GM12892 (cell line): ENCODE results near the gene CPNE7.

ENCODE experiments used
- POLR2A ChIP-seq: IDR thresholded peaks from 2 replicates; pipeline ENCODE4 v1.6.1; 2011; ENCODE audit warnings: low read depth, low read length, control low read depth
- TAF1 ChIP-seq: IDR thresholded peaks from 2 replicates; pipeline ENCODE4 v1.6.1; 2011; ENCODE audit warnings: low read depth, mild to moderate bottlenecking, control low read depth, low read length, borderline replicate concordance

DNA sequence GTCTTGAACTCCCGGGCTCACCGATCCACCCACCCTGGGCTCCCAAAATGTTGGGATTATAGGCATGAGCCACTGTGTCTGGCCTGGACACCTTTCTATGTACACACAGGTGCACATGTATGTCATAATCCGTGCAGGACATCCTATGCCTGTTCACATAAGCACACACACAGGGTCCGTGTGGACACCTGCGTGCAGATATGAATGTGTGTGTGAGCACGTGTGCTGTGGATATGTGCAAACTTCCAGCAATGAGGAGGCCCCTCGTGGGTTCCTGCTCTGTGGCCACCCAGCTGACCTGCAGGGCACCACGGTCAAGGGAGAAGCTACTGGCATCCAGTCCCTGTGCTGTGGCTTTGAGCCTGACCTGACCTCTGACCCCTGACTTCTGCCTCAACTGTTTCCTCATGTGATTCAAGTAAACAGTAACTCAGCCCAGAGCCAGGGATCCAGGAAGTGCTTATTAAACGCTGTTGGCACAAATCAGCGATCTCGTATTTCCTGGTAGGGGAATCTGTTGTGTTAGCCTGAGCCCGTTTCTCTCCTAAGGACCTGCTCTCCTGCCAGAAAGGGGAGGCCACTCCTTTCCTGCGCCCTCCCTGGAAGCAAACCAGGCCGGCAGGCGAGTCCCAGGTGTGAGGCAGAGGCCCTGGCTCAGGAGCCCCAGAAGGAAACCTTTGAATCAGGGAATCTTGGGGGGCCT is 6.5 kb downstream of the CPNE7 start:
- TF ChIP-seq POLR2A: no peak
- no peak for TF ChIP-seq TAF1
